Left colon (tissue), 2 donors: ENCODE data around the gene CHKA. TPM values are rescaled to one million over a fixed set of nuclear protein-coding genes. Genes with fewer than 3 reads are reported as not detected.

Experiments used
- ATAC-seq: fragments of 200-7000 bp; cut with Tn5 transposase; one replicate; pipeline ENCODE4 v1.9.1; 2020; ENCODE audit warnings: mild to moderate bottlenecking, moderate library complexity
- DNase-seq, 2 donors: peaks; one replicate each; pipeline ENCODE4 v3.0.0-alpha.2; 2020
- intact Hi-C, 2 donors: fragments of 100-400 bp; cut with DNase I in 1 of 2; cut with micrococcal nuclease in 1 of 2; formaldehyde crosslinking; loops; one replicate each; pipeline versions ENCODE4 v1.11.2 to v1.14.0; 2022; cut with DNase I, micrococcal nuclease
- total RNA-seq, 2 donors: library from RNA; stranded (reverse); fragmentation: NEBNext Ultra II Directional; extraction: Animal tissue kit (Norgen Biotek cat#: 25700); gene quantifications; one replicate each; pipeline ENCODE4 v1.2.1, GENCODE V29; 2021
- donor health status: DM: no; HTN: no; CAD: no.
- donor health status: DM: yes; HTN: yes; CAD: no.

The CHKA gene
- total RNA-seq, 2 donors from 2014 or later = 47.6 to 87.4 TPM

- intact Hi-C loops = no loop called here
- ATAC-seq = no peak
- no peak for DNase-seq
Measured at GRCh38 chr11:68026391-68027105, 94.6 kb downstream of the CHKA start.

GRCh38 chr11:68025047-68025446 is 96.1 kb downstream of the CHKA start:
- intact Hi-C loops = no loop called here
- DNase-seq (no peak), ATAC-seq (no peak)

DNA sequence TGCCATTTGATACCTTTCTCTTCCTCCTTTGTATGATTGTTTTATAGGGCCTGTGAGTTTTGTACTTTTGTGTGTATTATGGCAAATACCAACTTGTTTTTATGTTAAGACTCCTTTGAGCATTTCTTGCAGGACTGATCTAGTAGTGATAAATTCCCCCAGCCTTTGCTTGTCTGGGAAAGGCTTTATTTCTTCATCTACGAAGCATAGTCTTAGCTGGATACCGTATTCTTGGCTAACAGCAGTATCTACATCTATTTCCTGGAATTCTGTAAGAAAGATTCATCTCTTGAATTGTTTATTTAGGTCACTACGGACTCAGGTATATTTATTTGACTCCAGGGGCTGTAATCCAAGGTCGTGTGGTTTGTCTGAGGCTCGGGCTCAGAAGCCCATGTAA is 96.7 kb downstream of the CHKA start:
- intact Hi-C loops = no loop called here
- no peak for ATAC-seq
- DNase-seq = no peak

GRCh38 chr11:68022531-68022930 is 98.7 kb downstream of the CHKA start:
- DNase-seq (no peak), ATAC-seq (no peak)
- intact Hi-C loops = no loop called here

- peak in 1 of 2 donors; percentile 71 for DNase-seq
- intact Hi-C loops = no loop called here
- ATAC-seq = peak; percentile 77
Measured at GRCh38 chr11:68021167-68021787, 99.9 kb downstream of the CHKA start.

DNA sequence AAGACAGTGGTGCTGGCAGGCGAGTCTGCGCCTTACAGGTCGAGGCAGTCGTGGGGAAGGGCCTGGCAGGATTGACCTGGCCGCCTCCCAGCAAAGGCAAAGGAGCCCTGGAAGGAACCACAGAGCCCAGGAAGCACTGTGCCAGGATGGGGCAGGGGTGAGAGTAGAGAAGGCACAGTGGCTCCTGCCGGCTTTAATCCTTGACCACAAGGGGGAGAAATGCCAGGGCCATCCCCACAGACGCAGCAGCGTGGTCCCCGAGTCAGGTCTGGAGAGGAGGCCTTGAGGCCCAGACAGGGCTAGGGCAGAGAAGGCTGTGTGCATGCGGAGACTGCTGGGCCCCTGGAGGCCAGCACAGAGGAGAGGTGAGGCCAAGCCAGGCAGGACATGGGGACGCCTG is 100.6 kb downstream of the CHKA start:
- intact Hi-C loops = no loop called here
- ATAC-seq = peak; percentile 47
- DNase-seq = no peak

DNA sequence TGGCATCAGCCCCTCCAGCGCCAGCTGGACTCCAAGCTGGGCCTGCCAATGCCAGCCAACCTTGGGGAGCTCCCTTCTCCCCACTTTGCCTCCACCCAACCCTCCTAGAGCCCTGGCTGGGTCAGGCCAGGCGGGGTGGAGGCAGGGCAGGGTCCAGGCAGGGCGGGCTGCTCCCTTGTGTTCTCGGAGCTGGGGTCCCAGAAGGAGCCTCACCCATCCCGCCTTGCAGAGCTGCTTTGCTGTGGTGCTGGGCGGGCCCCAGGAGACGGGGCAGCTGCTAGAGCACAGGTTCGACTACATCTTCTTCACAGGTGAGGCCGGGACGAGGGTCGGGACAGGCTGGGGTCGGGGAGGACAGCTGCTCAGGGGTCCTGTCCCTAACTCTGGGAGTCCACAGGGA is 101.7 kb downstream of the CHKA start:
- ATAC-seq = no peak
- intact Hi-C loops = no loop called here
- DNase-seq = no peak

- DNase-seq (no peak), ATAC-seq (no peak)
- intact Hi-C loops = no loop called here
Measured at GRCh38 chr11:68018730-68019190, 102.4 kb downstream of the CHKA start.

DNA sequence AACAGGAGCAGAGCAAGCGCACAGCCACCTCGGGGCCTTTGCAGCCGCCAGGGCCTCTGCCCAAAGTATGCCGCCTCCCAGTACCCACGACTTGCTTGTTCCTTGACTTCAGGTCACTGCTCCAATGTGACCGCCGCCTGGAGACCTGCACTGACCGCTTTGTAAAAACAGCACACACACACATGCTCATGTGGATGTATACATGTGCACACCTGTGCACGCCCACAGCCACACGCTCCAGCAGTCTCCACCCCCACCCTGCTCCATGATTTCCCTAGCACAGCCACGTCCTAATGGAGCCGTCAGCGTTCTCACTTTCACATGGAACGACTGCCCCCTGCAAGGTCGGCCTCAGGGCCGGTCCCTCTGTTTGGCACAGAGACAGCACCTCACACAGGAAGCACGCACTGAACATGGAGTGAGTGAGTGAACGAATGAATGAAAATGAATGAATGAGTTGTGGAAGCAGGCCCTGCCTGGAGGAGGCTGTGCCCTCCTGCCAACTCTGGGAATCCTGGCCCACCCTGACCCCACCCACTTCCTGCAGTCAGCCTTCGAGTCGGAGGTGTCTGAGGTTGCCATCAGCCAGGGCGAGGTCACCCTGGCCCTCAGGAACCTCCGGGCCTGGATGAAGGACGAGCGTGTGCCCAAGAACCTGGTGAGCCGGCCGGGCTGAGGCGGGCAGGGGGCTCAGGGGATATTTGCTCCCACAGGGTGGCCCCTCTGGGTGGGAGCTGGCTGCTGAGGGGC is 103.0 kb downstream of the CHKA start:
- intact Hi-C loops = no loop called here
- ATAC-seq (no peak), DNase-seq (no peak)

GRCh38 chr11:68016904-68017817 is 104.0 kb downstream of the CHKA start:
- DNase-seq = no peak
- intact Hi-C loops = no loop called here
- no peak for ATAC-seq

DNA sequence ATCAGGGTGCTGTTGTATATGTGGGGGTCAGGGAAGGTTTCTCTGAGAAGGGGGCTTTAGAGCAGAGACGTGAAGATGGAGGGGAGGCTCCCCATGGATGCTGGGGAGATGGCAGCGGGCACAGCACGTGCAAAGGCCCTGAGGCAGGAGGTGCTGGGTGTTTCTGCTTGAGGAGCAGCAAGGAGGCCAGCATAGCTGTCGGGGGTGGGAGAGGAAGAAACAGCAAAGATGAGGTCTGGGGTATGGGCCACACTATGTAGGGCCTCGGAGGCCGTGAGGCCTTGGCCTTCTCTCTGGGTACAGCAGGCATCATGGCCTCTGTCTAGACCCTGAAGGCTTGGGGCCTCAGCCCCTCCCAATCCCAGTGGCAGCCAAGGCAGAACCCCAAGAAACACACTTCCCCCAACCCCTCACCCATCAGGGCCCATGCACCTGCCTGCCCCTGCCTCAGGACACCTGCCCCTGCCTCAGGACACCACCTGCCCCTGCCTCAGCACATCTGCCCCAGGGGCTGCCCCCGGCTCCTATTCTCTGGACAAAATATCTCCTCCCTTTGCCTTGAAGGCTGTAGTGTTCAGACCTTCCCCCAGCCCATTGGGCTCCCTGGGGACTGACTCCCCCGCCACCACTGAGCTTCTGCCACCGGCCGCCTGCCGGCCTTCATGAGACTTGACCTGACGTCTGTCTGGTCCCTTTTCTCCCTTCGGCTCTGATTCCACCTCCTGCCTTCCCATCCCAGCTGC is 104.9 kb downstream of the CHKA start:
- no peak for ATAC-seq
- intact Hi-C loops = no loop called here

DNA sequence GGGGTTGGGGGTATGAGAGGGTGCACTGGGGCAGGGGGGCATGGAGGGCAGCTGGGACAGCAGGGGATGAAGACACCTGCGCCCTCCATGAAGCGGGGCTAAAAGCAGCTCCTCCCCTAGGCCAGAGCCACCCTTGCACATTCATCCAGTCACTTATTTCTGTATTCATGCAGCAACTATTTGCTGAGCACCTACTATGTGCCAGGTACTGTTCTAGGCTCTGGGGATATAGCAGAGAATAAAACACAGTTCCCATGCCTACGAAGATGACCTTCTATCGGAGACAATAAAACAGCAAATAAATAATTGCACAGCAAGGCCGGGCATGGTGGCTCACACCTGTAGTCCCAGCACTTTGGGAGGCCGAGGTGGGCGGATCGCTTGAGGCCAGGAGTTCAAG is 105.7 kb downstream of the CHKA start:
- no peak for DNase-seq
- intact Hi-C loops = no loop called here
- no peak for ATAC-seq

More for the DNA sequence above, 104.9 kb downstream of the CHKA start:
- no peak for DNase-seq

GRCh38 chr11:68014947-68015447 is 106.2 kb downstream of the CHKA start:
- ATAC-seq (no peak), DNase-seq (no peak)
- intact Hi-C loops = no loop called here

DNA sequence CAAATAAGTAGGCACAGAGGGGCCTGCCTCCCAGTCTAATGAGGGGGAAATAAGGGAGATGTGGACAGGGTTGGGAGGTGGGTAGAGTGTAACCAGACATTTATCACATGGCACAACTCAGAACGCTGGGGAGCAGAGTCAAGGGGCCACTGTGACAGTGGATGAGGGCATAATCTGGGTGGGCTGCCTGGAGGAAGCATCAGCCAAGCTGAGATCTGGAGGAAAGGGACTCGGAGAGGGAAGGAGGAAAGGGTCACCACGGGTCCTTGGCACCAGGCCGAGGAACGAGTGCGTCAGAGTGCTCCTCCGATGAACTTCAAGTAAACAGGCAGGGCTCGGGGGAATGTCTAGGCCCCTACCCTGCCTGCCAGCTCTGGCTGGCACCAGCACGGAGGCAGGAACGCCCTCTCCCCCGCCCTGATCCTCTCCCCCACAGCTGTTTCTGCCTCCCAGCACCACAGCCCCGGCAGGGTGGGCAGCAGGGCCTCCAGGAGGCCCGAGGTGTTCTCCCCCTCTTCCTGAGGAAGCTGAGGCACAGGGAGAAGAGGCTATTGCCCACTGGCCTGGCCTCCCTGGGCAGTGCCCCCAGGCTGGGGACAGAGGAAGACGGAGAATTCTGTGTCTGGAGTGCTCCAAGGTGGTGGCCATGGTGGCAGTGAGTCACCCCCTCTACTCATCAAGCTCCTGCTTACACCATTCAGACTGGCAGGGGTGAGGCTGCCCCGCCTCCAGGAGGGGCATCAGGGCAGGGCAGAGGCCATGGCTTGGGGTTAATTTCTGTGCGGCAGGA is 106.8 kb downstream of the CHKA start:
- ATAC-seq (peak; percentile 50), DNase-seq (peak; percentile 76 to 86)
- intact Hi-C loops = no loop called here

DNA sequence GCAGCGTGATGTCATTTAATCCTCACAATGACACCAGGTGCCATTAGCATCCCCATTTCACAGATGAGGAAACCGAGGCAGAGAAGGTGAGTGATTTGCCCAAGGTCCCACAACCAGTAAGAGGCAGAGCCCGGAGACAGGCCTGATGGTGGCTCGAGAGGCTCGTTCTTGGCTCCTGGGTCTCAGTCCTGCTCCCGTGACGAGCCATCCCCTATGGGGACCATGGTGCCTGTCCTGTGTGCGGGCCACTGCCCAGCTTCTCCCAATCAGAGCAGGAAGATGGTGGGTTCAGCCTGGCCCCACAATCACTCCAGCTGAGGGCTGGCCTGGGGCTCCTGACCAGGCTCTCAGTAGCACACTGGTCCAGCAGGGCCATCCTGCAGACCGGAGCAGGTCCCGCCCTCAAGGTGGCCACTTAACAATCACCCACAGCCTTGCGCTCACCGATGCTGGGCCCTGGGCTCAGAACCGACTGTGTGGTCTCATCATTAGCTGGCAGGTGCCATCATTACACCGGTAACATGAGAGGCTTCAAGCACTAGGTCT is 107.5 kb downstream of the CHKA start:
- DNase-seq (no peak), ATAC-seq (no peak)
- intact Hi-C loops = no loop called here

- intact Hi-C loops = no loop called here
- ATAC-seq (no peak), DNase-seq (no peak)
Measured at GRCh38 chr11:68012843-68013610, 108.2 kb downstream of the CHKA start.
